IMR-90 (cell line): ENCODE measurements around the gene EIF5A2.

Experiments used
- CHD1 ChIP-seq: IDR thresholded peaks from 2 replicates; pipeline ENCODE4 v1.6.1; 2012; ENCODE audit warnings: low read depth, low read length, improper control_type of control experiment
- MAFK ChIP-seq: IDR thresholded peaks from 2 replicates; pipeline ENCODE4 v1.6.1; 2012; ENCODE audit warnings: low read depth, low read length, improper control_type of control experiment
- NFE2L2 ChIP-seq: fragments of 150-350 bp; IDR thresholded peaks from 2 replicates; pipeline ENCODE4 v1.6.1; 2016; ENCODE audit warnings: low read depth, mild to moderate bottlenecking, low read length
- POLR2A ChIP-seq: IDR thresholded peaks from 2 replicates; pipeline ENCODE4 v1.6.1; 2012; ENCODE audit warnings: mild to moderate bottlenecking, low read depth, low read length
- RFX5 ChIP-seq: IDR thresholded peaks from 2 replicates; pipeline ENCODE4 v1.8.0; 2012; ENCODE audit warnings: low read depth, mild to moderate bottlenecking, low read length, moderate library complexity
- TF ChIP-seq, protein P1 (sequence below): conservative IDR thresholded peaks from 2 replicates; pipeline ENCODE4 v1.5.1; 2012; ENCODE audit warnings: mild to moderate bottlenecking, low read depth, low read length, improper control_type of control experiment

DNA sequence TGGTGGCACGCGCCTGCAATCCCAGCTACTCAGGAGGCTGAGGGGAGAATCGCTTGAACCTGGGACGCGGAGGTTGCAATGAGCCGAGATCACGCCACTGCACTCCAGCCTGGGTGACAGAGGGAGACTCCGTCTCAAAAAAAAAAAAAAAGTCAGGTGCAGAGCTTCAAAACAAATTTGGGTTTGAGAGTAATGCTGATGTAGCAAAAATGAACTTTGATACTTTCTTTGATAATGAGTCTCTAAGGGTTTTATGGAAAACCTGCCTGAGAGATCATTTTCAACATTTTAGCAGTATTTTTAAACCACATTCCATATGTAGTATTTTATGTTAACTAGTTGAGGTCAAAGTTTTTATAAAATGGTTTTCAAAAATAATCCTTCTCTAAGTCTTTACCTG, 14.5 kb downstream of the EIF5A2 start:
- TF ChIP-seq POLR2A = no peak
- TF ChIP-seq, protein P1, sequence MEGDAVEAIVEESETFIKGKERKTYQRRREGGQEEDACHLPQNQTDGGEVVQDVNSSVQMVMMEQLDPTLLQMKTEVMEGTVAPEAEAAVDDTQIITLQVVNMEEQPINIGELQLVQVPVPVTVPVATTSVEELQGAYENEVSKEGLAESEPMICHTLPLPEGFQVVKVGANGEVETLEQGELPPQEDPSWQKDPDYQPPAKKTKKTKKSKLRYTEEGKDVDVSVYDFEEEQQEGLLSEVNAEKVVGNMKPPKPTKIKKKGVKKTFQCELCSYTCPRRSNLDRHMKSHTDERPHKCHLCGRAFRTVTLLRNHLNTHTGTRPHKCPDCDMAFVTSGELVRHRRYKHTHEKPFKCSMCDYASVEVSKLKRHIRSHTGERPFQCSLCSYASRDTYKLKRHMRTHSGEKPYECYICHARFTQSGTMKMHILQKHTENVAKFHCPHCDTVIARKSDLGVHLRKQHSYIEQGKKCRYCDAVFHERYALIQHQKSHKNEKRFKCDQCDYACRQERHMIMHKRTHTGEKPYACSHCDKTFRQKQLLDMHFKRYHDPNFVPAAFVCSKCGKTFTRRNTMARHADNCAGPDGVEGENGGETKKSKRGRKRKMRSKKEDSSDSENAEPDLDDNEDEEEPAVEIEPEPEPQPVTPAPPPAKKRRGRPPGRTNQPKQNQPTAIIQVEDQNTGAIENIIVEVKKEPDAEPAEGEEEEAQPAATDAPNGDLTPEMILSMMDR = no peak
- no peak for TF ChIP-seq CHD1
- TF ChIP-seq RFX5 = no peak
- TF ChIP-seq MAFK = peak; percentile 95
- no peak for TF ChIP-seq NFE2L2
